Glutamatergic neuron (in vitro differentiated cells): ENCODE data around the gene NEK10. TPM values are rescaled to one million over a fixed set of nuclear protein-coding genes. Genes with fewer than 3 reads are reported as not detected.

ENCODE experiments used
- DNase-seq: peaks from one replicate; pipeline ENCODE4 v3.0.0; 2022
- H3K27ac Mint-ChIP-seq: one replicate; pipeline ENCODE4 v1.8.0; 2020; ENCODE audit warnings: mild to moderate bottlenecking, mixed read lengths, inconsistent platforms; ENCODE audit not compliant: unreplicated experiment
- H3K27me3 Mint-ChIP-seq: one replicate; pipeline ENCODE4 v1.8.0; 2020; ENCODE audit warnings: mild to moderate bottlenecking, moderate library complexity, mixed read lengths, inconsistent platforms; ENCODE audit not compliant: unreplicated experiment
- H3K36me3 Mint-ChIP-seq: one replicate; pipeline ENCODE4 v1.8.0; 2020; ENCODE audit warnings: mild to moderate bottlenecking, mixed read lengths, inconsistent platforms; ENCODE audit not compliant: unreplicated experiment
- H3K4me1 Mint-ChIP-seq: one replicate; pipeline ENCODE4 v1.8.0; 2020; ENCODE audit warnings: mild to moderate bottlenecking, low read depth, mixed read lengths, inconsistent platforms; ENCODE audit not compliant: unreplicated experiment
- H3K4me3 Mint-ChIP-seq: one replicate; pipeline ENCODE4 v1.8.0; 2020; ENCODE audit warnings: mild to moderate bottlenecking, mixed read lengths, inconsistent platforms; ENCODE audit not compliant: unreplicated experiment
- H3K9me3 Mint-ChIP-seq: one replicate; pipeline ENCODE4 v1.8.0; 2020; ENCODE audit warnings: mild to moderate bottlenecking, moderate library complexity, mixed read lengths, inconsistent platforms; ENCODE audit not compliant: unreplicated experiment
- total RNA-seq: library from RNA; stranded (reverse); fragmentation: NEBNext Ultra II Directional; extraction: Animal tissue kit (Norgen Biotek cat#: 25700); gene quantifications from one replicate; pipeline ENCODE4 v1.2.1, GENCODE V29; 2021; ENCODE audit not compliant: unreplicated experiment
- TF ChIP-seq, protein P1 (sequence below): fragments of 200-600 bp; sonication (generic); IDR thresholded peaks from one replicate; pipeline ENCODE4 v1.5.0; 2021; ENCODE audit not compliant: partially characterized antibody, unreplicated experiment

The NEK10 gene
- total RNA-seq, 1 donor from 2014 or later: 1.5 TPM

DNA sequence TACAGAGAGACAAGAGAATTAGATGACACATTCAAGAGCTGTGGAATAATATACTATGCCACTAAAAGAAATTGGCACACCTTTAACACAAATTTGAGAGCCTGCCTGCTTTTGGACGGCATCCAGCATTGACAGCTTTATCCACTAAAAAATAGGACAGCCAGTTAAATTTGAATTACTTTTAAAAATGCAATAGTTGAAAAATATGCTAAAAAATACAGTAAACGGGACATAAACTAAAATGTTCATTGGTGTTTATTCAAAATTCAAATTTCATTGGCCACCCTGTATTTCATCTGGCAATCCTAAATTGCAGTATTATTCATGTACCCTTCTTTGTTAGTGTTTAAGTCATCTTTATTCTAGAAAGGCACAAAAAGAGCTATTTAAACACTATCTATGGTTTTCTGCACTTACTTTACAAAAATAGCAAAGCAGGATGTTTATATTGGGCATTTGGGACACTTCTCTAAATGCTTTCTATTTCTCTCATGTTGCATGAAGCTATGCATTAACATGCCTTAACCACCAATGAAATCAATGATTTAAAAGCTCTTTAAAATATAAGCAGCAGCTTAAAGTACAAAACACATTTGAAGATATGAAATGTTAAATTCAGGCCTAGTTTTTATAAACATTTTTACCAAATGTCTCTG lies 160.1 kb downstream of the NEK10 start:
- Mint-ChIP-seq H3K27ac (no peak overlapping the region), H3K27me3 (no peaks in the 10 kb centered on the region), H3K36me3 (no peaks in the 10 kb centered on the region), H3K4me3 (no peak overlapping the region), H3K4me1 (peaks cover 6% of the 10 kb centered on the region), H3K9me3 (no peaks in the 10 kb centered on the region)
- TF ChIP-seq, protein P1, sequence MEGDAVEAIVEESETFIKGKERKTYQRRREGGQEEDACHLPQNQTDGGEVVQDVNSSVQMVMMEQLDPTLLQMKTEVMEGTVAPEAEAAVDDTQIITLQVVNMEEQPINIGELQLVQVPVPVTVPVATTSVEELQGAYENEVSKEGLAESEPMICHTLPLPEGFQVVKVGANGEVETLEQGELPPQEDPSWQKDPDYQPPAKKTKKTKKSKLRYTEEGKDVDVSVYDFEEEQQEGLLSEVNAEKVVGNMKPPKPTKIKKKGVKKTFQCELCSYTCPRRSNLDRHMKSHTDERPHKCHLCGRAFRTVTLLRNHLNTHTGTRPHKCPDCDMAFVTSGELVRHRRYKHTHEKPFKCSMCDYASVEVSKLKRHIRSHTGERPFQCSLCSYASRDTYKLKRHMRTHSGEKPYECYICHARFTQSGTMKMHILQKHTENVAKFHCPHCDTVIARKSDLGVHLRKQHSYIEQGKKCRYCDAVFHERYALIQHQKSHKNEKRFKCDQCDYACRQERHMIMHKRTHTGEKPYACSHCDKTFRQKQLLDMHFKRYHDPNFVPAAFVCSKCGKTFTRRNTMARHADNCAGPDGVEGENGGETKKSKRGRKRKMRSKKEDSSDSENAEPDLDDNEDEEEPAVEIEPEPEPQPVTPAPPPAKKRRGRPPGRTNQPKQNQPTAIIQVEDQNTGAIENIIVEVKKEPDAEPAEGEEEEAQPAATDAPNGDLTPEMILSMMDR: no peak
- DNase-seq: no peak

DNA sequence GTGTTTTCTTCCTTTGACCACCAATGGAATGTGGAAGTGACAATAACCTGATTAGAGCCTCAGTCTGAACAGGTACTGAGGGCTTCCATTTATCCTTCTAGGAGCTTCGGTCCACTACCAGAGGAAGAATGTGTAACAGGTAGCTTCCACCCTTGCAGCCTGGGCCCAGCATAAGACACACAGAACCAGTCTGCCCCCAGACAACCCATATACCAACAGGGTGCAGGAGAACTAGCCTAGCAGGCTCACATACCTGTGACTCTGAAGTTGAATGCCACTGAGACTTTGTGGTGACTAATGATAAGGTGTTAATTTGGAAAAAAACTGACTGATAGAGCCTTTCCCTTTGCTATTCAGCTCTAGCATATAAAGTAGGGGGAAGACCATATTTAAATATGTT lies 166.2 kb downstream of the NEK10 start:
- TF ChIP-seq, protein P1: no peak
- no peak for DNase-seq
- H3K27ac Mint-ChIP-seq: no peak overlapping the region
- H3K36me3 Mint-ChIP-seq: no peaks in the 10 kb centered on the region
- peaks cover 3% of the 10 kb centered on the region for H3K27me3 Mint-ChIP-seq
- H3K4me1 Mint-ChIP-seq: no peaks in the 10 kb centered on the region
- no peak overlapping the region for H3K4me3 Mint-ChIP-seq
- no peaks in the 10 kb centered on the region for H3K9me3 Mint-ChIP-seq

DNA sequence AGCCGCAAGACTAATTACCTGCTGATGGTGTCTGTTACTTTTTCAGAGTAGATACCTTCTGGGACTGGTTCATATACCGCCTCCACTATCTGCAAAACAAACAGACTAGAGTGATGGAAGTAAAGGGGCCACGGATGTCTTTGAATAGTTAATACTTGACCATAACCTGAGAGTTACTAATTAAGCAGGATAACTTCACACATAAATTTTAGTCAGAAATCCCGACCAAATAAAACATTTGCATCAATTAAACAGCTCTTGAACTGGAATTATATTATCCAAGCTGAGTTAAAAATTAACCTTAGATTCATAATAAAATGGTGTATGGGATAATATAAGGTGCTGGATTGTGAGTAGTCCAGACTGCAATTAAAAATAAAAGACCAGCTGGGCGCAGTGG lies 167.7 kb downstream of the NEK10 start:
- H3K27ac Mint-ChIP-seq: no peak overlapping the region

DNA sequence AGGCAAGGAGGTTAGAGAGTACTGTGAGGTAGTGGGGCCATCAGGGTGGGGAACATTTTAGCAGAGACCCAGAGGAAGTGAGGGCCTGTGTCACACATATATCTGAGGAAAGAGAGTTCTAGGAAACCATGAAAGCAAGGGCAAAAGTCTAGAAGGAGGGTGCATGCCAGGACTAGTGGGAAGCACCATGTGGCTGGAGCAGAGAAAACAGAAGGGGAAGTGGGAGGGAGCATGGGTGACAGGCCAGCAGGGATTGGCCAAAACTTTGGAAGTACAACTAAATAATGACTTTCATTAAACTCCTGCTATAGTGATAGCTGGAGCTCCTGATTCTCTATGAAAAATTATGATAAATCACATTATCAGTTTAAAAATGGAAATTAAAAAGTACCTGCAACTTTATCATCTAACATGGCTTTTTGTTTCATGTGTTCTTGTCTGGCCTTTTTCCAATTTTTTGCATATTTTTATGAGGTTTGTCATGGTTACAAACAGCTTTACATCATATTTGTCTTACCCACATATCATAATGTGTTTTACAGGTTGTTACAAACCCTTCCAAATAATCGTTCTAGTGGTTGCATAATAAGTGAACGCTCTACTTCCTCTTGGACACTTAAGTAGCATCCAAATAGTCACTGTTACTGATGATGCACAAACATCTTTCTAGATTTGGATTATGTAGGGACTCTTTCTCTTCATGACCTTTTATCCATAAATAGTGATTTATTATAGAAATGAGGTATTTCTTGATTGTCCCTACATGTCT lies 168.3 kb downstream of the NEK10 start:
- Mint-ChIP-seq H3K36me3 (no peaks in the 10 kb centered on the region), H3K27ac (no peak overlapping the region), H3K4me3 (no peak overlapping the region), H3K9me3 (no peaks in the 10 kb centered on the region), H3K27me3 (peaks cover 3% of the 10 kb centered on the region), H3K4me1 (no peaks in the 10 kb centered on the region)
- TF ChIP-seq, protein P1: no peak
- DNase-seq: no peak

More for the DNA sequence above, 167.7 kb downstream of the NEK10 start:
- Mint-ChIP-seq H3K9me3 (no peaks in the 10 kb centered on the region), H3K4me1 (no peaks in the 10 kb centered on the region), H3K4me3 (no peak overlapping the region), H3K27me3 (peaks cover 3% of the 10 kb centered on the region), H3K36me3 (no peaks in the 10 kb centered on the region)
- TF ChIP-seq, protein P1: no peak
- DNase-seq: no peak
